Measurements from ENCODE around the gene SEMA6A. TPM values are rescaled to one million over a fixed set of nuclear protein-coding genes. Genes with fewer than 3 reads are reported as not detected.

The SEMA6A gene, protein sequence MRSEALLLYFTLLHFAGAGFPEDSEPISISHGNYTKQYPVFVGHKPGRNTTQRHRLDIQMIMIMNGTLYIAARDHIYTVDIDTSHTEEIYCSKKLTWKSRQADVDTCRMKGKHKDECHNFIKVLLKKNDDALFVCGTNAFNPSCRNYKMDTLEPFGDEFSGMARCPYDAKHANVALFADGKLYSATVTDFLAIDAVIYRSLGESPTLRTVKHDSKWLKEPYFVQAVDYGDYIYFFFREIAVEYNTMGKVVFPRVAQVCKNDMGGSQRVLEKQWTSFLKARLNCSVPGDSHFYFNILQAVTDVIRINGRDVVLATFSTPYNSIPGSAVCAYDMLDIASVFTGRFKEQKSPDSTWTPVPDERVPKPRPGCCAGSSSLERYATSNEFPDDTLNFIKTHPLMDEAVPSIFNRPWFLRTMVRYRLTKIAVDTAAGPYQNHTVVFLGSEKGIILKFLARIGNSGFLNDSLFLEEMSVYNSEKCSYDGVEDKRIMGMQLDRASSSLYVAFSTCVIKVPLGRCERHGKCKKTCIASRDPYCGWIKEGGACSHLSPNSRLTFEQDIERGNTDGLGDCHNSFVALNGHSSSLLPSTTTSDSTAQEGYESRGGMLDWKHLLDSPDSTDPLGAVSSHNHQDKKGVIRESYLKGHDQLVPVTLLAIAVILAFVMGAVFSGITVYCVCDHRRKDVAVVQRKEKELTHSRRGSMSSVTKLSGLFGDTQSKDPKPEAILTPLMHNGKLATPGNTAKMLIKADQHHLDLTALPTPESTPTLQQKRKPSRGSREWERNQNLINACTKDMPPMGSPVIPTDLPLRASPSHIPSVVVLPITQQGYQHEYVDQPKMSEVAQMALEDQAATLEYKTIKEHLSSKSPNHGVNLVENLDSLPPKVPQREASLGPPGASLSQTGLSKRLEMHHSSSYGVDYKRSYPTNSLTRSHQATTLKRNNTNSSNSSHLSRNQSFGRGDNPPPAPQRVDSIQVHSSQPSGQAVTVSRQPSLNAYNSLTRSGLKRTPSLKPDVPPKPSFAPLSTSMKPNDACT
- polyA plus RNA-seq = 1 to 10 TPM; 1.4 to 1.6 TPM

DNA sequence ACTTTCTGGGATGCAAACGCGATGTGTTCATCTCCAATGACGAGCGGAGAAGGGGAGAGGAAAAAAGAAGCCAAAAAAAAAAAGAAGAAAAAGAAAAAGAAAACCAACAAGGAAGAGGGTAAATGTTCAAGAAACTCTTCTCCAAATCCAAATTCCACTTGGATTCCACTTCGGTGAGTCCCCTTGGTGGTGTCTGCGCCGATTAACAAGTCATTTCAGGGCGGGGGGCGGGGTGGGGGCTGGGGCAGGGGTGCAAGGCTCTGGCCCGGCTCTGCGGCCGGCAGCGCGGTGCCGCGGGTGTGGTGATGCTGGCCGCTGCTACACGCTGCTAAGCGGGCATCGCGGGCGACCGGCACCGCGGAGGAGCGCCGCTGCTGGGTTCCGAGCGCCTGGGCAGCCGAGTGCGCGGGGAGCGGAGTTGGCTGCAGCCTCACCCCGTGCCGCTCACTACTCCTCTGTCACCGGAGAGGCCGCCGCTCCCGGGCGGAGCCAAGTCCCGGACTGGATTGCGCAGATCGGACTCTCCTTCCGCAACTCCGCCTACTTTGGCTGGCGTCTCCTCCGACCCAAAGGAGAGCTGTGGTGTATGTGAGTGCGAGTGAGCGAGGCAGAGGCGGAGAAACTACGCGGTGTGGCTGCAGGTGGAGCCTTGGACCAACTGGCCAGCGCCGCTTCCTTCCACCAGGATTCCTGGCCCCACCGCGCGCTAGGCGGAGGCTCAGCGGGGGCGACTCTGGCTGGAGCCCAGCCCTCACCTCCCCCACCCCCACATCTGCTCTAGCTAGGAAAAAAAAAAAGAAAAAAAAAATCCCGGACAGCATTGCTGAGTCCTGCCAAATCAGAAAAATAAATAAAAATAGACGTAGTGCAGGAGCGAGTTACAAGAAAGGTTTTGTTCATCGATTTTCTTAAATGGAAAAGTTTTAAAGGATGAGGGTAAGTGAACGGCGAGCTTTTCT, at the start of gene SEMA6A:
Gene SEMA6A (minus strand): TSS at position 457 of the 959 bp plus-strand sequence. CDS start 69,879 bp downstream, outside the sequence.
- 1% methylated on average over 65 to 66 of the region's 66 CpGs for WGBS, 2 donors
- H3K27ac ChIP-seq (ENCODE audit: low read depth in 2 of 2, low read length in 1 of 2) = peak within 1 kb of the TSS; percentile 84 to 87
- no peaks in the 10 kb centered on the region for H3K36me3 ChIP-seq (ENCODE audit: control insufficient read depth in 2 of 2, insufficient read depth in 2 of 2, low read length in 1 of 2)
- peaks cover 0 to 18% of the 10 kb centered on the region in 2 donors for H3K4me1 ChIP-seq (ENCODE audit: control insufficient read depth in 2 of 2, insufficient read depth in 2 of 2, low read length in 1 of 2)
- peaks cover 0 to 8% of the 10 kb centered on the region in 2 donors for H3K27me3 ChIP-seq (ENCODE audit: control insufficient read depth in 1 of 2, insufficient read depth in 2 of 2, low read length in 2 of 2)
- peak within 1 kb of the TSS; percentile 57 to 64 for H3K4me3 ChIP-seq (ENCODE audit: low read depth in 1 of 2, low read length in 2 of 2)
- H3K9me3 ChIP-seq (ENCODE audit: control insufficient read depth in 2 of 2, insufficient read depth in 1 of 2, low read depth in 1 of 2, low read length in 1 of 2) = no peaks in the 10 kb centered on the region

DNA sequence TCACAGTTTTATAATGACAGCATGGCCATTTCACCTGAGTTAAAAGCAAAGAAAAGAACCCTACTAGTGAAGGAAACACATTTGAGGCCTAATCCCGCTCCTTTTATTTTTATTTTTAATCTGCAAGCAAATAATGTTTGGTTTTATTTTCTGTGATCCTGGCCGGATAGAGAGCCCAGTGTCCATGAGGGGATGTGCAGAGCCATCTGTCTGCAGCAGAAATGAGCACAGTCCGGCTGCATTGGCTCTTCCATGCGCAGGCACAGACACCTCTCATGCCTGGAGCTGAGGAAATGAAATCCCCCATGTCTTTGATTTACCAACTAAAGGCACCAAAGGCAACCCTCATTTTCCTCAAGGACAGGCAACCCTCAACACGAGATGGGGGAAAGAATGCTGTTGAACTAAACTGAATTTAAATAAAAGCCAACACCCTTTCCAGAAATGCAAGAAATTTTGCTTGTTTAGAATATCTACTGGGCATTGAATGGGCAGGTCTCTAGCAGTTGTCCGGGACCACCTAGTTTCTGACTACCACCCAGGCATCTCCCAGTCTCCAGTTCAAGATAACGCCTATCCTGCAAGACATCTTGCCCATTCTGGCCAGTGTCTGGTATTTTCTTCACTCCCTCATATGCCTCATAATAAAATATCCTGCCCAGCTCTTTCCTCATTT, 47.9 kb upstream of the SEMA6A start:
- Histone ChIP-seq H3K4me1 (ENCODE audit: control insufficient read depth in 2 of 2, insufficient read depth in 2 of 2, low read length in 1 of 2) (no peaks in the 10 kb centered on the region), H3K36me3 (ENCODE audit: control insufficient read depth in 2 of 2, insufficient read depth in 2 of 2, low read length in 1 of 2) (no peaks in the 10 kb centered on the region), H3K9me3 (ENCODE audit: control insufficient read depth in 2 of 2, insufficient read depth in 1 of 2, low read depth in 1 of 2, low read length in 1 of 2) (no peaks in the 10 kb centered on the region), H3K4me3 (ENCODE audit: low read depth in 1 of 2, low read length in 2 of 2) (no peak overlapping the region), H3K27ac (ENCODE audit: low read depth in 2 of 2, low read length in 1 of 2) (no peak overlapping the region), H3K27me3 (ENCODE audit: control insufficient read depth in 1 of 2, insufficient read depth in 2 of 2, low read length in 2 of 2) (no peaks in the 10 kb centered on the region)
- WGBS, 2 donors = 82 to 84% methylated on average over 7 of the region's 7 CpGs

DNA sequence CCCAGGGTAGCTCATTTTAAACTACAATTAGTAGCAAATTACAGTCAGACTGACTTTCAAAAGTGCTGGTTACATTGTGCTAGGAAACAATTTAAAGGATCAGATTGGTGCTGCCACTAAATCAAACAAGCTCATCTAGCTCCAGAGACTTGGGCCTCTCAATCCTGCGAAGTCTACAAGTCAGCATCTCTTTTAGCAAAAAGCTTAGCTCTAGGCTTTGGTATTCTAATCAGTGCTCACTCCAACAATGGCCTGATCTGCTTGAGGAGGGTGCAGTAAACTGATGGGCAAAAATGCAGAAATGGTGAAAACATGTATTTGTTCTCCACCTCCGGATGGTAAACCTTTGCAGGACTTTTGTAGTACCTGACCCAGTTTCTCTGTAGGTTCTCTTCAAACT, 47.0 kb upstream of the SEMA6A start:
- Histone ChIP-seq H3K4me1 (ENCODE audit: control insufficient read depth in 2 of 2, insufficient read depth in 2 of 2, low read length in 1 of 2) (no peaks in the 10 kb centered on the region), H3K27me3 (ENCODE audit: control insufficient read depth in 1 of 2, insufficient read depth in 2 of 2, low read length in 2 of 2) (no peaks in the 10 kb centered on the region), H3K4me3 (ENCODE audit: low read depth in 1 of 2, low read length in 2 of 2) (no peak overlapping the region), H3K9me3 (ENCODE audit: control insufficient read depth in 2 of 2, insufficient read depth in 1 of 2, low read depth in 1 of 2, low read length in 1 of 2) (no peaks in the 10 kb centered on the region), H3K27ac (ENCODE audit: low read depth in 2 of 2, low read length in 1 of 2) (no peak overlapping the region), H3K36me3 (ENCODE audit: control insufficient read depth in 2 of 2, insufficient read depth in 2 of 2, low read length in 1 of 2) (no peaks in the 10 kb centered on the region)
- WGBS, 2 donors = 87 to 88% methylated on average over 2 of the region's 2 CpGs

DNA sequence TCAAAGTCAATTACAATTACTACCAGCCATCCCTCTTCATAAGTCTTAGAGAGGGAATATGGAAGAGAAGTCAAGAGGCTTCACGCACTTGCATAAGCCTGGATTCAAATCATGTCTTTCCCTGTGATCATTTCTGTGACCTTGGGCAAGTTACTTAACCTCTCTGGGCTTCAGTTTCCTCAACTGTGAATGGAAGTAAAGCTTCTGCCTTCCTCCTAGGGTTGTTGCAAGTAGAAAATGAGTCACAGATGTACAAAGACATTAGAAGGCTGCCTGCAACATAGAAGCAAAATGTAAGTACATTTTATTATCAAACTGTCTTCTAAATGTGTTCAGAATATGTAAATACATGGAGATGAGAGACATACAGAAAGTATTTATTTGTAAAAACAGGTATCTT, 42.3 kb upstream of the SEMA6A start:
- no peaks in the 10 kb centered on the region for H3K27me3 ChIP-seq (ENCODE audit: control insufficient read depth in 1 of 2, insufficient read depth in 2 of 2, low read length in 2 of 2)

DNA sequence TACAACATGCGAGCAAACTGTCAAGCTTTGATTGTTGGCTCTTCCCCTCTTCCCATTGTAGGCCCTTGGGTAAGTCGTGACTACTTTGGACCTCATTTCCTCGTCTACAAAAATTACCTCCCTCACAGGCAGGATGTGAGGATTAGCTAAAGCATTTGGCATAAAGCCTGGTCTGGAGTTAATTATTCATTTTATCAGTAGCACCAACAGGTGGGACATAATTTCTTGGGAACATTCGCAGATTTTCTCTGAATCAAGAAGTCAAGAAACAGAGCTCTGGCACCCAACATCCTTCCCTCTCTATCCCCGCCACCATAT, 39.9 kb upstream of the SEMA6A start:
- Histone ChIP-seq H3K4me3 (ENCODE audit: low read depth in 1 of 2, low read length in 2 of 2) (no peak overlapping the region), H3K27me3 (ENCODE audit: control insufficient read depth in 1 of 2, insufficient read depth in 2 of 2, low read length in 2 of 2) (no peaks in the 10 kb centered on the region), H3K27ac (ENCODE audit: low read depth in 2 of 2, low read length in 1 of 2) (no peak overlapping the region), H3K9me3 (ENCODE audit: control insufficient read depth in 2 of 2, insufficient read depth in 1 of 2, low read depth in 1 of 2, low read length in 1 of 2) (no peaks in the 10 kb centered on the region), H3K36me3 (ENCODE audit: control insufficient read depth in 2 of 2, insufficient read depth in 2 of 2, low read length in 1 of 2) (no peaks in the 10 kb centered on the region), H3K4me1 (ENCODE audit: control insufficient read depth in 2 of 2, insufficient read depth in 2 of 2, low read length in 1 of 2) (peaks cover 0 to 3% of the 10 kb centered on the region in 2 donors)
- WGBS, 2 donors = 70 to 71% methylated on average over 5 of the region's 5 CpGs

More for the DNA sequence above, 42.3 kb upstream of the SEMA6A start:
- Histone ChIP-seq H3K4me3 (ENCODE audit: low read depth in 1 of 2, low read length in 2 of 2) (no peak overlapping the region), H3K36me3 (ENCODE audit: control insufficient read depth in 2 of 2, insufficient read depth in 2 of 2, low read length in 1 of 2) (no peaks in the 10 kb centered on the region), H3K4me1 (ENCODE audit: control insufficient read depth in 2 of 2, insufficient read depth in 2 of 2, low read length in 1 of 2) (peaks cover 0 to 3% of the 10 kb centered on the region in 2 donors), H3K9me3 (ENCODE audit: control insufficient read depth in 2 of 2, insufficient read depth in 1 of 2, low read depth in 1 of 2, low read length in 1 of 2) (no peaks in the 10 kb centered on the region), H3K27ac (ENCODE audit: low read depth in 2 of 2, low read length in 1 of 2) (no peak overlapping the region)
- WGBS, 2 donors = 89 to 92% methylated on average over 1 of the region's 1 CpG

DNA sequence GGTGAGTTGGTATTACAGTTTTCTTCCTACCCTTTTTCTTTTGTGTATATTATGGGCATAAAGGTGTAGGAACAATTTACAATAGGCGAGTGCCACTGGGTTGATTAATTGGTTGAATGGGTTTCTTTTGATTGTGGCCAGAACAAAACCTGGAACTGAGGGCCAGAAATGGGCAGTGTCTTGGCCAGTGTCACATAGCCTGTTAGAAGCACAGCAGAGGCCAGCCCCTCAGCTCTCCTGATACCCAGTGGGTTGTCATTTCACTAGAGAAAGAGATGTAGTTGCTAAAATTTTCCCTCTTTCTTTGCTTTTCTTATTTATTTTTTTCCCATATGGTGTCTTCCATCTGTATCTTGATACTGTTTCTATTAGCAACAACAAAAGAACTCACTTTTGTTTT, 38.8 kb upstream of the SEMA6A start:
- 85 to 96% methylated on average over 1 of the region's 1 CpG for WGBS, 2 donors

DNA sequence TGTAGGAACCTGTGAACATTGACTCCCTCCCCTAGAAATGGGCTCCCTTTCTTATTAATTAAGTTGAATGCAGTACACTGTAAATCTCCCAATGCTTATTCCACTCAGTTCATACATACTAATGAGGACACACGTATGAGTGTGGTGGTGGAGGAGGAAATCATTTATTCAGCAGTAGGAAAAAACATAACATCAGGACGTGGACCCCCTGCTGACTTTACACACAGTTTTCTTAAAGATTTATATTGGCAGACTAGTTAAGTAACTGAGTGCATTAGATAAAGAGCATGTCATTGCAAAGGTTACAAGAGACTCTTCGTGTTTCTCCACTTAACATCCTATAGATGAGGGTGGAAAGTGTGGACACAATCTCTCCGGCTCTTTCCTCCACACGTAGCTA, 37.8 kb upstream of the SEMA6A start:
- H3K4me3 ChIP-seq (ENCODE audit: low read depth in 1 of 2, low read length in 2 of 2) = no peak overlapping the region
- H3K4me1 ChIP-seq (ENCODE audit: control insufficient read depth in 2 of 2, insufficient read depth in 2 of 2, low read length in 1 of 2) = peaks cover 0 to 3% of the 10 kb centered on the region in 2 donors
- 85 to 89% methylated on average over 5 of the region's 5 CpGs for WGBS, 2 donors
- H3K9me3 ChIP-seq (ENCODE audit: control insufficient read depth in 2 of 2, insufficient read depth in 1 of 2, low read depth in 1 of 2, low read length in 1 of 2) = no peaks in the 10 kb centered on the region
- no peaks in the 10 kb centered on the region for H3K36me3 ChIP-seq (ENCODE audit: control insufficient read depth in 2 of 2, insufficient read depth in 2 of 2, low read length in 1 of 2)
- H3K27ac ChIP-seq (ENCODE audit: low read depth in 2 of 2, low read length in 1 of 2) = no peak overlapping the region
- no peaks in the 10 kb centered on the region for H3K27me3 ChIP-seq (ENCODE audit: control insufficient read depth in 1 of 2, insufficient read depth in 2 of 2, low read length in 2 of 2)

More for the DNA sequence above, 38.8 kb upstream of the SEMA6A start:
- no peak overlapping the region for H3K27ac ChIP-seq (ENCODE audit: low read depth in 2 of 2, low read length in 1 of 2)
- no peaks in the 10 kb centered on the region for H3K36me3 ChIP-seq (ENCODE audit: control insufficient read depth in 2 of 2, insufficient read depth in 2 of 2, low read length in 1 of 2)
- H3K4me3 ChIP-seq (ENCODE audit: low read depth in 1 of 2, low read length in 2 of 2) = no peak overlapping the region
- peaks cover 0 to 3% of the 10 kb centered on the region in 2 donors for H3K4me1 ChIP-seq (ENCODE audit: control insufficient read depth in 2 of 2, insufficient read depth in 2 of 2, low read length in 1 of 2)
- H3K27me3 ChIP-seq (ENCODE audit: control insufficient read depth in 1 of 2, insufficient read depth in 2 of 2, low read length in 2 of 2) = no peaks in the 10 kb centered on the region
- H3K9me3 ChIP-seq (ENCODE audit: control insufficient read depth in 2 of 2, insufficient read depth in 1 of 2, low read depth in 1 of 2, low read length in 1 of 2) = no peaks in the 10 kb centered on the region

DNA sequence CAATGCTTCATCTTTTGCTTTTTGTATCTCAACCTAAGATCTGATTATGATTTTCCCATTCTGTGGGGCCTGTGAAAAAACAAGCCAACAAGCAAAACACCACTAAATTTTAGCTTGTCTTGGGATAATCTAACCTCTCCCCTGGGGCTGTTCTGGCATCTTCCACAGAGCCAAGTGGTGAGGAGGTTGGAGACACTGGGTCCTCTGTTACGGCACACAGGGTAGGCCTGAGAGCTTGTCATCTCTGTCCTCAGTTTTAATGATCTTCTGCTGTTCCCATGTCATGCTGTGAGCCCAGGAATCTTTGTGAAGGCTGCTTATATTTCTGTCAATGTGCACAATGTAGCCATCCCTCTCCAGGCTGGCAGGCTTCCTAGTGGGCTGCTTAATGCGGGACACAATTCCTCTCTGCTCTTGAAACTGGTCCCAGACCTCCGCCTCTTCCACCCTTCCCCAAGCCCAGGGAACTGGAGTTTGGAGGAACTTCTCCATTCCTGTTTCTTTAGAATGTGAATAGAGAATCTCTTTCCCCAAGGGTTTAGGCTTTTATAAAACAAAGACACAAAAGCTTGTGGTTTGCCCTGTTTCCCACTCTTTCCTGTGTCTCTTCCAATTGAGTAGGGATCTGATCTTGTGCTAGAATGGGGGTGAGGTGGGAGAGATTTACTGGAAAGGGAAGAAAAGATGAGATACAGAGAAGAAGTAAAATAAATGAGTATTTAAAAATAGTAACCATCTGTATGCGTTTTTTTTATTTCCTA, 30.9 kb upstream of the SEMA6A start:
- Histone ChIP-seq H3K27ac (ENCODE audit: low read depth in 2 of 2, low read length in 1 of 2) (no peak overlapping the region), H3K27me3 (ENCODE audit: control insufficient read depth in 1 of 2, insufficient read depth in 2 of 2, low read length in 2 of 2) (no peaks in the 10 kb centered on the region), H3K36me3 (ENCODE audit: control insufficient read depth in 2 of 2, insufficient read depth in 2 of 2, low read length in 1 of 2) (no peaks in the 10 kb centered on the region), H3K4me3 (ENCODE audit: low read depth in 1 of 2, low read length in 2 of 2) (no peak overlapping the region), H3K4me1 (ENCODE audit: control insufficient read depth in 2 of 2, insufficient read depth in 2 of 2, low read length in 1 of 2) (no peaks in the 10 kb centered on the region), H3K9me3 (ENCODE audit: control insufficient read depth in 2 of 2, insufficient read depth in 1 of 2, low read depth in 1 of 2, low read length in 1 of 2) (no peaks in the 10 kb centered on the region)
- 51 to 53% methylated on average over 4 of the region's 4 CpGs for WGBS, 2 donors
